GM12878 (cell line): Measurements from ENCODE around the gene DEXI. TPM values are rescaled to one million over a fixed set of nuclear protein-coding genes. Genes with fewer than 3 reads are reported as not detected.

Experiments
- ATAC-seq: fragments of 200-7000 bp; cut with Tn5 transposase; 3 replicates; pipeline ENCODE4 v1.9.1; 2020; ENCODE audit warnings: mild to moderate bottlenecking, moderate library complexity
- BruUV-seq: library from RNA; stranded (reverse); fragments of 400-500 nt; replicated peaks from 2 replicates; lab custom pipeline; 2021; lab: Mats Ljungman, UMichigan
- CTCF ChIA-PET: fragments of 300-600 bp; sonication (Branson Sonifier 250); formaldehyde crosslinking; extraction: SDS; loops from one replicate; lab custom pipeline; 2021; ENCODE audit warnings: inconsistent platforms; lab: Yijun Ruan, JAX
- POLR2A ChIA-PET: fragments of 350-600 bp; formaldehyde crosslinking; extraction: SDS; loops from one replicate; lab custom pipeline; 2021; ENCODE audit warnings: inconsistent platforms; lab: Charles Lee
- RAD21 ChIA-PET: fragments of 300-600 bp; sonication (Branson Sonifier 250); formaldehyde crosslinking; loops from one replicate; lab custom pipeline; 2023; ENCODE audit warnings: antibody characterized with exemption; ENCODE audit not compliant: unreplicated experiment; lab: Charles Lee
- SMC1A ChIA-PET: fragments of 300-600 bp; sonication (Branson Sonifier 250); formaldehyde crosslinking; loops from one replicate; lab custom pipeline; 2023; ENCODE audit not compliant: unreplicated experiment, uncharacterized antibody; lab: Charles Lee
- DNase-seq: peaks from one replicate; pipeline ENCODE4 v3.0.0-alpha.2; 2011; ENCODE audit warnings: low read depth, low spot score
- FAIRE-seq: peaks from 3 replicates; lab custom pipeline; 2011; peaks lifted over from hg19 to GRCh38; lab: Jason Lieb, UNC
- H2AFZ ChIP-seq: 2 replicates; pipeline ENCODE4 v1.6.0; 2011; ENCODE audit warnings: low read depth, low read length, control low read depth; ENCODE audit not compliant: control insufficient read depth
- H3K27ac ChIP-seq: 2 replicates; pipeline ENCODE4 v1.5.1; 2011; ENCODE audit warnings: control low read depth; ENCODE audit not compliant: control insufficient read depth, insufficient read depth
- H3K27me3 ChIP-seq, 2 experiments: replicated peaks in 1 of 2; 2 replicates each; pipeline versions ENCODE4 v1.6.0 to v1.6.1; 2011; ENCODE audit warnings: low read length in 1 of 2; ENCODE audit not compliant: control insufficient read depth in 2 of 2, insufficient read depth in 2 of 2
- H3K36me3 ChIP-seq, 2 experiments: 2 replicates each; pipeline ENCODE4 v1.5.1; 2011; ENCODE audit warnings: low read length in 1 of 2; ENCODE audit not compliant: control insufficient read depth in 2 of 2, insufficient read depth in 2 of 2
- H3K4me1 ChIP-seq: 2 replicates; pipeline ENCODE4 v1.6.1; 2011; ENCODE audit warnings: mild to moderate bottlenecking, low read length, moderate library complexity, mixed read lengths; ENCODE audit not compliant: control insufficient read depth, insufficient read depth
- H3K4me2 ChIP-seq: 2 replicates; pipeline ENCODE4 v1.6.0; 2011; ENCODE audit warnings: control low read depth; ENCODE audit not compliant: control insufficient read depth, insufficient read depth
- H3K4me3 ChIP-seq: fragments of 200-600 bp; sonication (generic); 2 replicates; pipeline ENCODE4 v1.5.1; 2016
- H3K79me2 ChIP-seq: 2 replicates; pipeline ENCODE4 v1.6.0; 2011; ENCODE audit warnings: low read length; ENCODE audit not compliant: control insufficient read depth, insufficient read depth
- H3K9ac ChIP-seq: 2 replicates; pipeline ENCODE4 v1.8.0; 2011; ENCODE audit warnings: low read length, control low read depth, mixed read lengths; ENCODE audit not compliant: control insufficient read depth, insufficient read depth
- H3K9me3 ChIP-seq: replicated peaks from 3 replicates; pipeline ENCODE4 v1.5.1; 2011; ENCODE audit warnings: mild to moderate bottlenecking, low read length; ENCODE audit not compliant: control insufficient read depth, insufficient read depth
- H4K20me1 ChIP-seq: 2 replicates; pipeline ENCODE4 v1.6.0; 2011; ENCODE audit not compliant: control insufficient read depth, insufficient read depth
- CEBPB ChIP-seq, 2 experiments: fragments of 150-350 bp in 1 of 2; IDR thresholded peaks; 2 replicates each; pipeline ENCODE4 v1.6.1; 2012 to 2014; ENCODE audit warnings: low read depth in 2 of 2, low read length in 2 of 2, borderline replicate concordance in 1 of 2, inconsistent platforms in 1 of 2
- CEBPZ ChIP-seq: fragments of 150-350 bp; IDR thresholded peaks from 2 replicates; pipeline ENCODE4 v1.6.1; 2016; ENCODE audit warnings: low read depth, low read length
- CHD1 ChIP-seq: IDR thresholded peaks from 2 replicates; pipeline ENCODE4 v1.6.1; 2012; ENCODE audit warnings: low read depth, low read length, improper control_type of control experiment
- HDGF ChIP-seq: fragments of 450-650 bp; IDR thresholded peaks from 2 replicates; pipeline ENCODE4 v1.6.1; 2016; ENCODE audit warnings: antibody characterized with exemption
- KAT2A ChIP-seq: conservative IDR thresholded peaks from 2 replicates; pipeline ENCODE4 v1.6.1; 2011; ENCODE audit warnings: low read depth, low read length; ENCODE audit not compliant: control insufficient read depth
- MAX ChIP-seq: IDR thresholded peaks from 2 replicates; pipeline ENCODE4 v1.6.1; 2012; ENCODE audit warnings: low read depth, low read length, improper control_type of control experiment
- MYC ChIP-seq: IDR thresholded peaks from 2 replicates; pipeline ENCODE4 v1.6.1; 2011; ENCODE audit warnings: mild to moderate bottlenecking, low read length, moderate library complexity, inconsistent platforms; ENCODE audit not compliant: insufficient read depth, insufficient replicate concordance, insufficient read length, severe bottlenecking
- NFYB ChIP-seq: IDR thresholded peaks from 2 replicates; pipeline ENCODE4 v1.6.1; 2011; ENCODE audit warnings: low read depth, mild to moderate bottlenecking, low read length, improper control_type of control experiment, moderate library complexity; ENCODE audit not compliant: insufficient read depth
- NRF1 ChIP-seq: conservative IDR thresholded peaks from 2 replicates; pipeline ENCODE4 v1.6.1; 2011; ENCODE audit warnings: mild to moderate bottlenecking, low read depth, low read length, improper control_type of control experiment
- POLR2AphosphoS2 ChIP-seq: IDR thresholded peaks from 2 replicates; pipeline ENCODE4 v1.6.1; 2011; ENCODE audit warnings: low read depth, mild to moderate bottlenecking, low read length, improper control_type of control experiment, moderate library complexity
- RELA ChIP-seq: fragments of 450-650 bp; IDR thresholded peaks from 2 replicates; pipeline ENCODE4 v1.8.0; 2014; ENCODE audit warnings: borderline replicate concordance; ENCODE audit not compliant: partially characterized antibody
- SIN3A ChIP-seq: IDR thresholded peaks from 2 replicates; pipeline ENCODE4 v1.6.1; 2012; ENCODE audit warnings: low read depth, low read length, improper control_type of control experiment
- SPI1 ChIP-seq: IDR thresholded peaks from 2 replicates; pipeline ENCODE4 v1.6.1; 2011; ENCODE audit warnings: low read depth, mild to moderate bottlenecking, low read length, moderate library complexity, borderline replicate concordance; ENCODE audit not compliant: insufficient read depth
- TCF12 ChIP-seq: IDR thresholded peaks from 2 replicates; pipeline ENCODE4 v1.6.1; 2011; ENCODE audit warnings: low read depth, mild to moderate bottlenecking, low read length
- WGBS: methylation state at CpG from one replicate; pipeline ENCODE4 v1.1.6; 2016; ENCODE audit warnings: low lambda C conversion rate; ENCODE audit not compliant: insufficient replicate concordance, insufficient coverage; ENCODE audit errors: missing lambda C conversion rate; 5-methylcytosine and 5-hydroxymethylcytosine counted together
- in situ Hi-C: fragments of 300-500 bp; cut with MboI; formaldehyde crosslinking; loops from 9 replicates; pipeline ENCODE4 v1.14.3; 2018; ENCODE audit warnings: mixed read lengths
- intact Hi-C: fragments of 100-400 bp; cut with micrococcal nuclease; formaldehyde crosslinking; loops from one replicate; pipeline ENCODE4 v1.14.2; 2022; ENCODE audit not compliant: unreplicated experiment
- polyA plus RNA-seq, 11 experiments: library from polyadenylated mRNA; depleted of rRNA in 4 of 11; unstranded in 6 of 11; stranded (reverse) in 5 of 11; fragments of >200 nt; fragmentation: Nextera tagmentation in 4 of 11; fragmentation: Illumina TruSeq in 1 of 11; extraction: Ambion mirVana in 4 of 11; extraction: Trizol in 1 of 11; gene quantifications; 1 replicate in 1 of 11; 2 replicates in 10 of 11; pipeline versions ENCODE4 v1.2.1 to v1.2.3, GENCODE V29; 2011 to 2016; ENCODE audit warnings: inconsistent platforms in 2 of 11, missing spikeins in 2 of 11, low read depth in 1 of 11
- total RNA-seq, 4 experiments: library from RNA; depleted of rRNA in 3 of 4; stranded (reverse); fragments of >200 nt in 3 of 4; fragmentation: Illumina TruSeq in 1 of 4; extraction: Trizol in 1 of 4; gene quantifications; 2 replicates each; pipeline versions ENCODE4 v1.2.1 to v1.2.3, GENCODE V29; 2013 to 2021
- TF ChIP-seq, protein P1 (sequence below): IDR thresholded peaks from 2 replicates; pipeline ENCODE4 v1.6.1; 2011; ENCODE audit warnings: borderline replicate concordance, low read depth, mild to moderate bottlenecking, moderate library complexity, mixed read lengths, low read length; ENCODE audit not compliant: insufficient read depth; ENCODE audit errors: extremely low read length

DEXI gene
- total and polyA plus RNA-seq, 10 of the 15 experiments (the other 5 are each of a cell fraction or from before 2014, with no cell fraction given), result 1.4 to 26.3 (median 18.4) TPM

DNA sequence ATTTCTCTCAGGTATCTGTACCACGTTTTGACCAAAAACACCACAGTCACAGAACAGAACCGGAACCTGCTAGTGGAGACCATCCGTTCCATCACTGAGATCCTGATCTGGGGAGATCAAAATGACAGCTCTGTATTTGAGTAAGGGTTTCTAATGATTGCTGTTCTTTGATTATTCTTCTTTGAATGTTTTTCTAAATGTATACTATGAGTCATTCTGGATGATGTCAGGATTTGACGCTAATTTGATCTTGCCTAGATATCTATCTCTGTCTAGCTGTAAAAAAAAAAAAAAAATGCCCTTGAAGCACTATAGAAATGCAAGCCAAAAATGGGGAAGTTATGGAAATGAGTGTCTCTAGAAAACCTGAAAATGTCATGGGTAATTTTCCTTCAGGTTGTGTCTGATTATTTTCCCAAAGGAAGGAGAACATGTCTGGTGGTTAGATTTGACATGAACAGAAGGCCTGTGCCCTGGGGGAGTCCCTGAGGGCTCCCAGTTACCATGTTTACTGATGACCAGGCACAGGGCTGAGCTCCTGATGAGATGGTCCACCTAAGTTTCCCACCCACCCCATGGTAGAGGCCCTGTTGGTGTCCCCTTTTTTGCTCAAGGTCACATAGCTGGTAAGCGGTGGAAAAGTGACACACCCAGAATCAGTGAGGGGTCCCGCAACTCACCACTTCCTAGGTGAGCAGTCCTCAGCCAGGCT is 15.7 kb upstream of the DEXI start:
- H3K27ac ChIP-seq, result peak overlapping the region; percentile 70
- TF ChIP-seq TCF12 (no peak), NFYB (no peak), CEBPB (IDR thresholded peaks at IDR 0.05; ENCODE audit: borderline replicate concordance in 1 of 2, low read depth in 2 of 2, low read length in 2 of 2) (no peak), CHD1 (no peak), SPI1 (no peak), POLR2AphosphoS2 (no peak), MYC (no peak), MAX (no peak), KAT2A (no peak), RELA (no peak), NRF1 (no peak), SIN3A (no peak), HDGF (no peak), CEBPZ (no peak)
- TF ChIP-seq, protein P1, sequence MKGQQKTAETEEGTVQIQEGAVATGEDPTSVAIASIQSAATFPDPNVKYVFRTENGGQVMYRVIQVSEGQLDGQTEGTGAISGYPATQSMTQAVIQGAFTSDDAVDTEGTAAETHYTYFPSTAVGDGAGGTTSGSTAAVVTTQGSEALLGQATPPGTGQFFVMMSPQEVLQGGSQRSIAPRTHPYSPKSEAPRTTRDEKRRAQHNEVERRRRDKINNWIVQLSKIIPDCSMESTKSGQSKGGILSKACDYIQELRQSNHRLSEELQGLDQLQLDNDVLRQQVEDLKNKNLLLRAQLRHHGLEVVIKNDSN, result no peak

More for the DNA sequence above, 15.7 kb upstream of the DEXI start:
- Histone ChIP-seq H3K79me2 (peaks cover 20% of the 10 kb centered on the region), H3K4me3 (no peak overlapping the region), H4K20me1 (no peaks in the 10 kb centered on the region), H3K9ac (no peak overlapping the region), H3K9me3 (no peaks in the 10 kb centered on the region), H2AFZ (no peak overlapping the region), H3K36me3 (peaks cover 12 to 14% of the 10 kb centered on the region in 2 experiments), H3K4me1 (peaks cover 34% of the 10 kb centered on the region), H3K27me3 (no peaks in the 10 kb centered on the region), H3K4me2 (peak overlapping the region; percentile 17; the same call in 1 of the 2 replicates)
- WGBS, result 39% methylated on average over 6 of the region's 6 CpGs
- no TSS peak for BruUV-seq
- ChIA-PET CTCF (interaction anchor here (0.6 to 4.6 kb wide), 12 partner anchors 7 to 448 kb away, joined by 3 to 25 read pairs (median 4); partner anchors contain the start of genes DEXI and SOCS1), SMC1A (interaction anchor here (0.8 to 2.2 kb wide), 10 partner anchors 9 to 399 kb away, joined by 3 to 9 read pairs (median 4); no protein-coding TSS in a partner anchor), POLR2A (interaction anchor here (0.5 to 5.1 kb wide), 7 partner anchors 8 to 624 kb away, joined by 3 to 20 read pairs (median 3); partner anchors contain the start of gene CLEC16A), RAD21 (interaction anchor here (0.7 to 1.9 kb wide), 13 partner anchors 8 to 447 kb away, joined by 3 to 7 read pairs (median 3); no protein-coding TSS in a partner anchor)
- FAIRE-seq (no peak), DNase-seq (no peak), ATAC-seq (peak; percentile 75)
- intact Hi-C loops (no loop called here), in situ Hi-C loops (loop anchor here (25.0 kb wide), 1 partner anchor 704 kb away; the partner anchor contains the start of gene SNN)
